Thymus (tissue), 11 donors: ENCODE results near the gene FUCA1. TPM values are rescaled to one million over a fixed set of nuclear protein-coding genes. Genes with fewer than 3 reads are reported as not detected.

Source experiments
- DNase-seq, 9 donors: peaks; one replicate each; pipeline ENCODE4 v3.0.0-alpha.2; 2013; ENCODE audit warnings: low spot score in 9 of 9, low read depth in 6 of 9, missing footprints in 1 of 9
- H3K27ac ChIP-seq, 2 donors: one replicate each; pipeline ENCODE4 v1.5.1; 2013; ENCODE audit warnings: control low read depth in 1 of 2, low read depth in 1 of 2, low read length in 1 of 2, mild to moderate bottlenecking in 1 of 2, moderate library complexity in 1 of 2
- H3K27me3 ChIP-seq, 2 donors: one replicate each; pipeline ENCODE4 v1.5.1; 2013; ENCODE audit warnings: low read length in 1 of 2; ENCODE audit not compliant: control insufficient read depth in 2 of 2, insufficient read depth in 1 of 2
- H3K36me3 ChIP-seq, 2 donors: one replicate each; pipeline ENCODE4 v1.5.1; 2013; ENCODE audit warnings: low read length in 1 of 2, mild to moderate bottlenecking in 1 of 2, moderate library complexity in 1 of 2; ENCODE audit not compliant: control insufficient read depth in 2 of 2, insufficient read depth in 2 of 2
- H3K4me1 ChIP-seq, 2 donors: one replicate each; pipeline ENCODE4 v1.5.1; 2013; ENCODE audit warnings: low read length in 2 of 2; ENCODE audit not compliant: control insufficient read depth in 2 of 2, insufficient read depth in 2 of 2
- H3K4me3 ChIP-seq, 2 donors: one replicate each; pipeline ENCODE4 v1.5.1; 2013; ENCODE audit warnings: low read length in 2 of 2, control low read depth in 1 of 2, mild to moderate bottlenecking in 1 of 2
- H3K9me3 ChIP-seq, 2 donors: one replicate each; pipeline ENCODE4 v1.5.1; 2013; ENCODE audit warnings: low read length in 1 of 2, mild to moderate bottlenecking in 1 of 2; ENCODE audit not compliant: control insufficient read depth in 2 of 2, insufficient read depth in 1 of 2
- WGBS: extraction: QIAGEN DNeasy Blood & Tissue Kit; methylation state at CpG from one replicate; pipeline ENCODE4 v1.1.7; 2013; 5-methylcytosine and 5-hydroxymethylcytosine counted together
- polyA plus RNA-seq: library from polyadenylated mRNA; stranded (reverse); fragments of 200-250 nt; gene quantifications from one replicate; pipeline ENCODE4 v1.2.3, GENCODE V29; 2013
- total RNA-seq: library from RNA; stranded (reverse); fragments of 120-200 nt; gene quantifications from one replicate; pipeline ENCODE4 v1.2.4, GENCODE V29; 2013
- donor health status: healthy.

The FUCA1 gene
- total and polyA plus RNA-seq, 2 donors = 25.9 to 39.5 TPM

DNA sequence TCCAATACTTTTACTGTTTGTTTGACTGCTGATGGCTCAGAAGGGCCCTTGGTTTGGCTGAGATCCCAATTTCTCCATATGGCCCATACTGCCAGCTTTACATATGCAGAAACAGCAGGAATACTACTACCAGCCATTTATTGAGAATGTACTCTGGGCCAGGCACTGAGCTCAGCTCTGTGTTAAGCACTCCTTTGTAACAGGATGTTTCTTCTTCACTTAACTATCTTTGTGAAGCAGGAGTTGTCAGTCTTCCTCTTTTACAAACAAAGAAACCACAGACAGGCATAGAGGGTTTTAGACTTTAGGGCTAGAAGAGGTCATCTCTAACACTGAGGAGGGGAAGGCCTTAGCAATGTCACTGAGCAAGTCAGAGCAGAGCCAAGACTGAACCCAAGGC, 51.2 kb downstream of the FUCA1 start:
- Histone ChIP-seq H3K4me1 (no peaks in the 10 kb centered on the region), H3K4me3 (no peak overlapping the region), H3K27me3 (no peaks in the 10 kb centered on the region), H3K9me3 (no peaks in the 10 kb centered on the region), H3K36me3 (peaks cover 38 to 48% of the 10 kb centered on the region in 2 donors), H3K27ac (no peak overlapping the region)
- no peak for DNase-seq

DNA sequence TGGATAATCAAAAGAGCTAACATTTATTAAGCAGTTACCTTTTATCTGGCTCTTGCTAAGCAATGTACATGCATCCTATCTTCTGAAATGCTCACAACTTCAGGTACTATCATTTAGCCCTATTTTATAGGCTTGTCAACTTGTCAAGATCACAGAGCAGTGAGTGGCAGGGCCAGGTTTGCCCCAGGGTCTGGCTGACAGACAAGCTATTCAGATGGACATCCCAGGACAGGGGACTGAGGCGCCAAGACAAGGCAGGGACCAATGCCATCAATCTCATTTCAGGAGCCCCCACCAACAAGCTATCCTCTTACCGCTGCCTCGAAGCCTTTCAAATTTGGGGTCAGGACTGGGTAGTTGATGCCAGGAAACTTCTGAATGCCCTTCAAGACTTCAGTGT, 51.7 kb downstream of the FUCA1 start:
- Histone ChIP-seq H3K4me1 (no peaks in the 10 kb centered on the region), H3K4me3 (no peak overlapping the region), H3K27ac (no peak overlapping the region), H3K9me3 (no peaks in the 10 kb centered on the region), H3K27me3 (no peaks in the 10 kb centered on the region), H3K36me3 (peaks cover 38 to 53% of the 10 kb centered on the region in 2 donors)
- WGBS = 94% methylated on average over 3 of the region's 3 CpGs
- no peak for DNase-seq

DNA sequence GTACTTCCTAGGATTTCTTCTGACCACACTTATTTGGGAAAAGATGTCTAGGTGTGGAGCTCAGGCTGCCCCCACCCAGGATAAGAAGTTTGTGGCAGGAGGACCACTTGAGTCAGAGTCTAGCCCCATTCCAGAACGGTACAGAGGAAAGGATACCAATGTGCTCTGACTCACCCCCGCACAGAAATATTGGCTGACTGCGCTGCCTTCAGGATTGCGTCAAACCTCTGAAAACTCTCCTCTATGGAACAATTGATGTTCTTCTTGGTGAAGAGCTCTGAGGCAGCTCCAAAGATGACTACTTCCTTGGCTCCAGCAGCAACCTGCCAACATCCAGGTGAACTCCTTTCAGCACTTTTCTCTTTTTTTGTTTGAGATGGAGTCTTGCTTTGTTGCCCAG, 54.1 kb downstream of the FUCA1 start:
- Histone ChIP-seq H3K4me3 (no peak overlapping the region), H3K27me3 (no peaks in the 10 kb centered on the region), H3K9me3 (no peaks in the 10 kb centered on the region), H3K4me1 (peaks cover 3 to 9% of the 10 kb centered on the region in 2 donors), H3K36me3 (peaks cover 33 to 53% of the 10 kb centered on the region in 2 donors), H3K27ac (no peak overlapping the region)
- DNase-seq = no peak
- WGBS = 96% methylated on average over 4 of the region's 4 CpGs

DNA sequence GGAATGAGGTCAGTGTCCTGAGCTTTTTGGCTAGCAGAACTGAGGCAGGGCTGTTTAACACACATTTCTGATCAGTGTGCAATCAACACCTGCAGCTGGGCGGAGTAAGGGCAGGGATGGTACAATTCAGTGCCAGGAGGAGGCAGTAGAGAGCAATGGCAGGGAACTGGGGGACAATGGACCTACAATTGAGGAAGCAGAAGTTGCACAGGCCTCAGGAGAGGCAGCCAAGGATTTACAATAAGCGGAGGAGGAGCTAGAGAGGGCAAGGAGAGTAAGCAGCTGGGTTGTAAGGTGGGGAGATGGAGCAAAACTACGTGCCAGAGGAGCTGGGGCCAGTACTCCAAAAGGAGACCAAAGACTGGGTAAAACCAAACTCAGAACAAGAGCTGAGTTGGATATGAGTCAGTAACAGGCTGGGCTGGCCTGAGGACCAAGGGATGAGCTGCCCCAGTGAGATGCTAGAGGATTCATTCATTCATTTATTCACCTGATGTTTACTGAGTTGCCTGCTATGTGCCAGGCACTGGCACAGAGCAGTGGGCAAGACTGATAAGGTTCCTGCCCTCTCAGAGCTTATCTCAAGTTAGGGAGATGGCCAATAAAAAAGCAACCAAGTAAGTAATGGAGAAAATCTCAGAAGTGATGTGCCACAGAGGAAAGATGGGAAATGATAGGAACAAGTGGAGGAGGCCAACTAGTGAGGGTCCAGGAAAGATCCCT, 57.1 kb downstream of the FUCA1 start:
- peak in 6 of 9 donors; percentile 43 to 81 (median 57) for DNase-seq
- 63% methylated on average over 3 of the region's 3 CpGs for WGBS

GRCh38 chr1:23809751-23810171, 58.3 kb downstream of the FUCA1 start:
- H3K36me3 ChIP-seq = peaks cover 27% of the 10 kb centered on the region in 2 donors

More for the DNA sequence above, 57.1 kb downstream of the FUCA1 start:
- Histone ChIP-seq H3K36me3 (peaks cover 30 to 35% of the 10 kb centered on the region in 2 donors), H3K4me1 (peaks cover 3 to 15% of the 10 kb centered on the region in 2 donors), H3K4me3 (no peak overlapping the region), H3K27me3 (no peaks in the 10 kb centered on the region), H3K27ac (peak overlapping the region in 1 of 2 donors; percentile 32), H3K9me3 (peaks cover 0 to 4% of the 10 kb centered on the region in 2 donors)

GRCh38 chr1:23807453-23807852, 60.6 kb downstream of the FUCA1 start:
- Histone ChIP-seq H3K27me3 (no peaks in the 10 kb centered on the region), H3K27ac (no peak overlapping the region), H3K4me3 (no peak overlapping the region), H3K36me3 (peaks cover 22% of the 10 kb centered on the region in 2 donors), H3K9me3 (peaks cover 0 to 4% of the 10 kb centered on the region in 2 donors), H3K4me1 (peaks cover 3 to 21% of the 10 kb centered on the region in 2 donors)
- 21% methylated on average over 3 of the region's 3 CpGs for WGBS
- no peak for DNase-seq

More at GRCh38 chr1:23809751-23810171, 58.3 kb downstream of the FUCA1 start:
- peak in 8 of 9 donors; percentile 45 to 88 (median 76) for DNase-seq
- no peak overlapping the region for H3K27ac ChIP-seq
- peaks cover 3 to 15% of the 10 kb centered on the region in 2 donors for H3K4me1 ChIP-seq
- peaks cover 0 to 4% of the 10 kb centered on the region in 2 donors for H3K9me3 ChIP-seq
- H3K4me3 ChIP-seq = no peak overlapping the region
- 25% methylated on average over 6 of the region's 6 CpGs for WGBS
- H3K27me3 ChIP-seq = no peaks in the 10 kb centered on the region

GRCh38 chr1:23806280-23806679, 61.8 kb downstream of the FUCA1 start:
- H3K36me3 ChIP-seq = peaks cover 14 to 28% of the 10 kb centered on the region in 2 donors
- H3K27me3 ChIP-seq = no peaks in the 10 kb centered on the region
- H3K9me3 ChIP-seq = peaks cover 0 to 4% of the 10 kb centered on the region in 2 donors
- no peak overlapping the region for H3K27ac ChIP-seq
- H3K4me3 ChIP-seq = no peak overlapping the region
- peaks cover 3 to 32% of the 10 kb centered on the region in 2 donors for H3K4me1 ChIP-seq
- 79% methylated on average over 6 of the region's 6 CpGs for WGBS
- no peak for DNase-seq

GRCh38 chr1:23805025-23805424, 63.1 kb downstream of the FUCA1 start:
- no peak for DNase-seq
- H3K27me3 ChIP-seq = no peaks in the 10 kb centered on the region
- H3K27ac ChIP-seq = no peak overlapping the region
- H3K4me1 ChIP-seq = peaks cover 3 to 29% of the 10 kb centered on the region in 2 donors
- 96% methylated on average over 2 of the region's 2 CpGs for WGBS
- peaks cover 0 to 4% of the 10 kb centered on the region in 2 donors for H3K9me3 ChIP-seq
- H3K4me3 ChIP-seq = no peak overlapping the region
- peaks cover 14 to 28% of the 10 kb centered on the region in 2 donors for H3K36me3 ChIP-seq

- H3K4me3 ChIP-seq = no peak overlapping the region
- H3K9me3 ChIP-seq = peaks cover 0 to 4% of the 10 kb centered on the region in 2 donors
- peaks cover 14 to 28% of the 10 kb centered on the region in 2 donors for H3K36me3 ChIP-seq
- no peak for DNase-seq
- no peaks in the 10 kb centered on the region for H3K27me3 ChIP-seq
- peaks cover 6 to 33% of the 10 kb centered on the region in 2 donors for H3K4me1 ChIP-seq
- peak overlapping the region in 1 of 2 donors; percentile 26 for H3K27ac ChIP-seq
- WGBS = 89% methylated on average over 7 of the region's 7 CpGs
These were observed 63.8 kb downstream of the FUCA1 start for GRCh38 chr1:23804183-23804835.
